GM23248 (cell line): ENCODE data around the gene PDE4C. TPM values are rescaled to one million over a fixed set of nuclear protein-coding genes. Genes with fewer than 3 reads are reported as not detected.

Source experiments
- DNase-seq: peaks from one replicate; pipeline ENCODE4 v3.0.0-alpha.2; 2015
- H2AFZ ChIP-seq: fragments of 200-600 bp; sonication (generic); 2 replicates; pipeline ENCODE4 v1.6.1; 2016; ENCODE audit warnings: antibody characterized with exemption
- H3F3A ChIP-seq: fragments of 200-600 bp; sonication (generic); 2 replicates; pipeline ENCODE4 v1.6.1; 2016; ENCODE audit warnings: mild to moderate bottlenecking, antibody characterized with exemption, mixed run types; ENCODE audit not compliant: insufficient read depth
- H3K27ac ChIP-seq: fragments of 200-600 bp; sonication (generic); 2 replicates; pipeline ENCODE4 v1.5.1; 2016; ENCODE audit warnings: mild to moderate bottlenecking
- H3K27me3 ChIP-seq: fragments of 200-600 bp; sonication (generic); replicated peaks from 2 replicates; pipeline ENCODE4 v1.6.1; 2016; ENCODE audit warnings: mild to moderate bottlenecking; ENCODE audit not compliant: insufficient read depth
- H3K36me3 ChIP-seq: fragments of 200-600 bp; sonication (generic); 2 replicates; pipeline ENCODE4 v1.6.1; 2016; ENCODE audit warnings: low read depth, mild to moderate bottlenecking
- H3K4me1 ChIP-seq: fragments of 200-600 bp; sonication (generic); 2 replicates; pipeline ENCODE4 v1.6.1; 2016; ENCODE audit warnings: mild to moderate bottlenecking; ENCODE audit not compliant: insufficient read depth
- H3K4me2 ChIP-seq: fragments of 200-600 bp; sonication (generic); one replicate; pipeline ENCODE4 v1.6.1; 2016; ENCODE audit warnings: mild to moderate bottlenecking; ENCODE audit not compliant: unreplicated experiment
- H3K4me3 ChIP-seq: fragments of 200-600 bp; sonication (generic); 2 replicates; pipeline ENCODE4 v1.5.1; 2016; ENCODE audit warnings: mild to moderate bottlenecking
- H3K79me2 ChIP-seq: fragments of 200-600 bp; sonication (generic); 2 replicates; pipeline ENCODE4 v1.6.1; 2016; ENCODE audit warnings: mild to moderate bottlenecking; ENCODE audit not compliant: insufficient read depth
- H3K9ac ChIP-seq: fragments of 200-600 bp; sonication (generic); 2 replicates; pipeline ENCODE4 v1.6.1; 2016; ENCODE audit warnings: mild to moderate bottlenecking
- H3K9me2 ChIP-seq: fragments of 200-600 bp; sonication (generic); 2 replicates; pipeline ENCODE4 v1.6.1; 2016; ENCODE audit warnings: mixed run types, mild to moderate bottlenecking, moderate library complexity; ENCODE audit not compliant: insufficient read depth
- H3K9me3 ChIP-seq: fragments of 200-600 bp; sonication (generic); one replicate; pipeline ENCODE4 v1.6.1; 2017; ENCODE audit warnings: low read depth
- H4K20me1 ChIP-seq: fragments of 200-600 bp; sonication (generic); 2 replicates; pipeline ENCODE4 v1.6.0; 2016; ENCODE audit not compliant: insufficient read depth
- EZH2 ChIP-seq: fragments of 200-600 bp; sonication (generic); IDR thresholded peaks from 2 replicates; pipeline ENCODE4 v1.6.1; 2018; ENCODE audit warnings: antibody characterized with exemption, mild to moderate bottlenecking; ENCODE audit not compliant: insufficient read depth, poor library complexity, severe bottlenecking
- EZH2phosphoT487 ChIP-seq: fragments of 200-600 bp; sonication (generic); IDR thresholded peaks from 2 replicates; pipeline ENCODE4 v1.6.1; 2018; ENCODE audit warnings: antibody characterized with exemption, moderate library complexity, mild to moderate bottlenecking, low read depth; ENCODE audit not compliant: insufficient read depth
- WGBS, 2 experiments: methylation state at CpG; one replicate each; pipeline ENCODE4 v1.1.6; 2015 to 2017; ENCODE audit warnings: low lambda C conversion rate in 2 of 2, low coverage in 1 of 2; ENCODE audit errors: missing lambda C conversion rate in 2 of 2; 5-methylcytosine and 5-hydroxymethylcytosine counted together
- in situ Hi-C: fragments of 300-500 bp; cut with MboI; formaldehyde crosslinking; loops from 2 replicates; pipeline ENCODE4 v1.15.0; 2020
- polyA plus RNA-seq: library from polyadenylated mRNA; unstranded; fragments of >200 nt; fragmentation: Nextera tagmentation; extraction: Ambion mirVana; gene quantifications from 2 replicates; pipeline ENCODE4 v1.2.1, GENCODE V29; 2016
- total RNA-seq: library from RNA; depleted of rRNA; stranded (reverse); fragments of >200 nt; shearing (Covaris generic); gene quantifications from 2 replicates; pipeline ENCODE4 v1.2.3, GENCODE V29; 2014

PDE4C gene
- total and polyA plus RNA-seq, 2 experiments from 2014 or later, result 0.22 to 0.40 TPM

GRCh38 chr19:18271433-18271841 is 45.2 kb upstream of the PDE4C start:
- no peak overlapping the region for H3K4me3 ChIP-seq
- H2AFZ ChIP-seq, result no peak overlapping the region
- peaks cover 25% of the 10 kb centered on the region for H3K79me2 ChIP-seq
- H3K36me3 ChIP-seq, result no peaks in the 10 kb centered on the region
- H3K4me2 ChIP-seq, result no peak overlapping the region
- H3K27ac ChIP-seq, result no peak overlapping the region
- no peaks in the 10 kb centered on the region for H3K9me2 ChIP-seq
- no peaks in the 10 kb centered on the region for H4K20me1 ChIP-seq
- no peaks in the 10 kb centered on the region for H3K9me3 ChIP-seq
- H3K27me3 ChIP-seq, result no peaks in the 10 kb centered on the region
- 40 to 45% methylated on average over 6 of the region's 6 CpGs for WGBS, 2 experiments
- H3K4me1 ChIP-seq, result peaks cover 18% of the 10 kb centered on the region
- no peak overlapping the region for H3K9ac ChIP-seq
- no peak for DNase-seq
- H3F3A ChIP-seq, result peaks cover 19% of the 10 kb centered on the region
- TF ChIP-seq EZH2 (no peak), EZH2phosphoT487 (no peak)
- in situ Hi-C loops, result no loop called here

- no peaks in the 10 kb centered on the region for H3K36me3 ChIP-seq
Observed at GRCh38 chr19:18270326-18270725, 44.1 kb upstream of the PDE4C start.

GRCh38 chr19:18269070-18269723 is 43.0 kb upstream of the PDE4C start:
- H3K9me3 ChIP-seq, result no peaks in the 10 kb centered on the region
- TF ChIP-seq EZH2phosphoT487, result no peak
- no peak for TF ChIP-seq EZH2
- peaks cover 13% of the 10 kb centered on the region for H3K79me2 ChIP-seq
- H3K27me3 ChIP-seq, result no peaks in the 10 kb centered on the region
- H3K27ac ChIP-seq, result no peak overlapping the region
- no peaks in the 10 kb centered on the region for H3K36me3 ChIP-seq
- H4K20me1 ChIP-seq, result no peaks in the 10 kb centered on the region
- H3K4me3 ChIP-seq, result no peak overlapping the region
- H3K9me2 ChIP-seq, result no peaks in the 10 kb centered on the region
- 83 to 85% methylated on average over 2 of the region's 2 CpGs for WGBS, 2 experiments
- H3F3A ChIP-seq, result peaks cover 4% of the 10 kb centered on the region; the same call in 1 of the 2 replicates
- H3K9ac ChIP-seq, result no peak overlapping the region
- no peak overlapping the region for H2AFZ ChIP-seq
- DNase-seq, result no peak
- no peak overlapping the region for H3K4me2 ChIP-seq
- in situ Hi-C loops, result no loop called here
- peaks cover 2% of the 10 kb centered on the region for H3K4me1 ChIP-seq

More at GRCh38 chr19:18270326-18270725, 44.1 kb upstream of the PDE4C start:
- H3K27ac ChIP-seq, result no peak overlapping the region
- WGBS, 2 experiments, result 81% methylated on average over 9 of the region's 9 CpGs
- H3K9me3 ChIP-seq, result no peaks in the 10 kb centered on the region
- TF ChIP-seq EZH2 (no peak), EZH2phosphoT487 (no peak)
- no peak overlapping the region for H3K4me2 ChIP-seq
- DNase-seq, result no peak
- in situ Hi-C loops, result no loop called here
- H4K20me1 ChIP-seq, result no peaks in the 10 kb centered on the region
- H3K4me3 ChIP-seq, result no peak overlapping the region
- H3K9ac ChIP-seq, result no peak overlapping the region
- H3K27me3 ChIP-seq, result no peaks in the 10 kb centered on the region
- no peaks in the 10 kb centered on the region for H3K9me2 ChIP-seq
- no peak overlapping the region for H2AFZ ChIP-seq
- peaks cover 8% of the 10 kb centered on the region for H3F3A ChIP-seq
- H3K79me2 ChIP-seq, result peaks cover 16% of the 10 kb centered on the region
- H3K4me1 ChIP-seq, result peaks cover 12% of the 10 kb centered on the region

- in situ Hi-C loops, result no loop called here
- no peak overlapping the region for H3K9ac ChIP-seq
- H3K79me2 ChIP-seq, result no peaks in the 10 kb centered on the region
- H3K4me1 ChIP-seq, result no peaks in the 10 kb centered on the region
- H2AFZ ChIP-seq, result no peak overlapping the region
- H3F3A ChIP-seq, result peaks cover 4% of the 10 kb centered on the region; the same call in 1 of the 2 replicates
- no peak for DNase-seq
- no peaks in the 10 kb centered on the region for H3K36me3 ChIP-seq
- H3K27ac ChIP-seq, result no peak overlapping the region
- H3K4me2 ChIP-seq, result no peak overlapping the region
- H3K9me2 ChIP-seq, result no peaks in the 10 kb centered on the region
- 84 to 88% methylated on average over 37 to 42 of the region's 42 CpGs for WGBS, 2 experiments
- no peaks in the 10 kb centered on the region for H3K27me3 ChIP-seq
- no peaks in the 10 kb centered on the region for H4K20me1 ChIP-seq
- H3K4me3 ChIP-seq, result no peak overlapping the region
- no peak for TF ChIP-seq EZH2phosphoT487
- TF ChIP-seq EZH2, result no peak
- no peaks in the 10 kb centered on the region for H3K9me3 ChIP-seq
Observed at GRCh38 chr19:18266771-18267686, 40.8 kb upstream of the PDE4C start.
